HL-60/S4 (cell line): ENCODE data around the gene HOXC12.

Experiments
- in situ Hi-C: fragments of 300-500 bp; cut with MboI; formaldehyde crosslinking; loops from 2 replicates; pipeline ENCODE4 v1.14.3; 2022; ENCODE audit warnings: low sequenced_read_pairs

The HOXC12 gene

GRCh38 chr12:54005853-54006558, 51.3 kb downstream of the HOXC12 start:
- in situ Hi-C loops: no loop called here

GRCh38 chr12:54006559-54007220, 52.0 kb downstream of the HOXC12 start:
- in situ Hi-C loops: no loop called here

GRCh38 chr12:54007538-54008259, 53.0 kb downstream of the HOXC12 start:
- in situ Hi-C loops: no loop called here

- in situ Hi-C loops: no loop called here
These were observed 53.5 kb downstream of the HOXC12 start for GRCh38 chr12:54008260-54008552.
